Measurements from ENCODE around the gene RNU6-7. TPM values are rescaled to one million over a fixed set of nuclear protein-coding genes. Genes with fewer than 3 reads are reported as not detected.

RNU6-7 gene
- total and polyA plus RNA-seq, 2 of the 13 experiments (the other 11 are each of a cell fraction or from before 2014, with no cell fraction given) = under 0.01 TPM; not detected in 1

- no peak for TF ChIP-seq DZIP1 (CRISPR knock-in tag; IDR thresholded peaks at IDR 0.05)
- no peak for TF ChIP-seq ZBTB4 (CRISPR knock-in tag; IDR thresholded peaks at IDR 0.05; ENCODE audit: borderline replicate concordance)
- TF ChIP-seq ZNF432 (CRISPR knock-in tag; IDR thresholded peaks at IDR 0.05; ENCODE audit: borderline replicate concordance) = no peak
- no peak for TF ChIP-seq ZNF709 (CRISPR knock-in tag; IDR thresholded peaks at IDR 0.05)
- TF ChIP-seq SMC3 (IDR thresholded peaks at IDR 0.05; ENCODE audit: low read length) = peak; percentile 62; the same call in 1 of the 2 replicates
- TF ChIP-seq RBM22 (optimal IDR thresholded peaks at IDR 0.05; ENCODE audit: low read length) = no peak
- no peak for TF ChIP-seq PAX8 (CRISPR knock-in tag; IDR thresholded peaks at IDR 0.05; ENCODE audit: borderline replicate concordance)
- TF ChIP-seq HOXA3 (CRISPR knock-in tag; IDR thresholded peaks at IDR 0.05) = no peak
- no peak for TF ChIP-seq XBP1 (CRISPR knock-in tag; IDR thresholded peaks at IDR 0.05)
- no peak for TF ChIP-seq ZNF839 (CRISPR knock-in tag; IDR thresholded peaks at IDR 0.05; ENCODE audit: borderline replicate concordance)
- no peak for TF ChIP-seq MED13 (CRISPR knock-in tag; IDR thresholded peaks at IDR 0.05)
- TF ChIP-seq MXD3 (CRISPR knock-in tag; IDR thresholded peaks at IDR 0.05) = no peak
- TF ChIP-seq FOSL1 (CRISPR knock-in tag; IDR thresholded peaks at IDR 0.05; ENCODE audit: borderline replicate concordance) = peak; percentile 79
- TF ChIP-seq SP2 (CRISPR knock-in tag; IDR thresholded peaks at IDR 0.05) = no peak
- TF ChIP-seq TP53 (CRISPR knock-in tag; conservative IDR thresholded peaks at IDR 0.05) = no peak
- TF ChIP-seq ZNF776 (CRISPR knock-in tag; IDR thresholded peaks at IDR 0.05) = no peak
- TF ChIP-seq BCL3 (CRISPR knock-in tag; IDR thresholded peaks at IDR 0.05) = no peak
- TF ChIP-seq CHCHD3 (CRISPR knock-in tag; IDR thresholded peaks at IDR 0.05) = no peak
- TF ChIP-seq CBFB (CRISPR knock-in tag; IDR thresholded peaks at IDR 0.05) = no peak
- no peak for TF ChIP-seq RFX5 (IDR thresholded peaks at IDR 0.05; ENCODE audit: low read depth, low read length)
- no peak for TF ChIP-seq MTERF4 (CRISPR knock-in tag; IDR thresholded peaks at IDR 0.05)
- TF ChIP-seq SAP130 (CRISPR knock-in tag; IDR thresholded peaks at IDR 0.05; ENCODE audit: low read depth) = 0 out of 2 replicates have a peak, but pooled peaks have one; percentile 13
Observed at GRCh38 chr14:32224737-32225377, 23.0 kb downstream of the RNU6-7 start (continued).
